Activated CD4-positive, alpha-beta memory T cell treated with anti-CD3 and anti-CD28 coated beads for 36 hours (primary cell): ENCODE measurements around the gene ATP6AP2. TPM values are rescaled to one million over a fixed set of nuclear protein-coding genes. Genes with fewer than 3 reads are reported as not detected.
"Not testable (repeated sequence)": the region's sequence is repeated elsewhere in the genome, so short reads cannot be mapped to it uniquely, and the experiment has no call there.

Experiments
- CTCF ChIA-PET: fragments of 350-600 bp; sonication (Branson Sonifier 250); formaldehyde crosslinking; loops from one replicate; lab custom pipeline; 2021; ENCODE audit warnings: antibody characterized with exemption, inconsistent platforms; lab: Charles Lee
- POLR2A ChIA-PET: fragments of 350-600 bp; sonication (Branson Sonifier 250); formaldehyde crosslinking; loops from one replicate; lab custom pipeline; 2021; ENCODE audit warnings: antibody characterized with exemption; lab: Charles Lee
- DNase-seq: peaks from one replicate; pipeline ENCODE4 v3.0.0-alpha.2; 2020
- H3K27ac Mint-ChIP-seq: one replicate; pipeline ENCODE4 v1.8.0; 2021; ENCODE audit warnings: mixed read lengths
- H3K27me3 Mint-ChIP-seq: one replicate; pipeline ENCODE4 v1.8.0; 2021; ENCODE audit warnings: mixed read lengths
- H3K36me3 Mint-ChIP-seq: one replicate; pipeline ENCODE4 v1.8.0; 2021; ENCODE audit warnings: mixed read lengths
- H3K4me1 Mint-ChIP-seq: one replicate; pipeline ENCODE4 v1.8.0; 2021; ENCODE audit warnings: low read depth, mixed read lengths
- H3K4me3 Mint-ChIP-seq: one replicate; pipeline ENCODE4 v1.8.0; 2021; ENCODE audit warnings: mild to moderate bottlenecking, mixed read lengths
- H3K9me3 Mint-ChIP-seq: one replicate; pipeline ENCODE4 v1.8.0; 2021; ENCODE audit warnings: mixed read lengths
- intact Hi-C: fragments of 100-400 bp; cut with micrococcal nuclease; formaldehyde crosslinking; loops from one replicate; pipeline ENCODE4 v1.15.1; 2023
- total RNA-seq, 2 experiments: library from RNA; stranded (reverse); gene quantifications; one replicate each; pipeline ENCODE4 v1.2.3, GENCODE V29; 2021

Gene ATP6AP2
- total RNA-seq, 2 experiments from 2014 or later: 62.5 to 65.5 TPM

- Mint-ChIP-seq H3K4me3 (no peak overlapping the region), H3K27me3 (no peaks in the 10 kb centered on the region), H3K27ac (no peak overlapping the region), H3K4me1 (no peaks in the 10 kb centered on the region), H3K9me3 (no peaks in the 10 kb centered on the region), H3K36me3 (no peaks in the 10 kb centered on the region)
- DNase-seq: no peak
- intact Hi-C loops: no loop called here
- ChIA-PET CTCF (interaction anchor here (0.9 kb wide), 1 partner anchor 24 kb away, joined by 3 read pairs; no protein-coding TSS in a partner anchor), POLR2A (no interaction called here)
These were observed 30.7 kb upstream of the ATP6AP2 start for GRCh38 chrX:40550066-40550465.

- CTCF ChIA-PET: interaction anchor here (1.1 kb wide), 1 partner anchor 14 kb away, joined by 3 read pairs; no protein-coding TSS in a partner anchor
- H3K36me3 Mint-ChIP-seq: no peaks in the 10 kb centered on the region
- intact Hi-C loops: no loop called here
- H3K4me1 Mint-ChIP-seq: no peaks in the 10 kb centered on the region
- no peak overlapping the region for H3K27ac Mint-ChIP-seq
- H3K9me3 Mint-ChIP-seq: no peaks in the 10 kb centered on the region
- H3K4me3 Mint-ChIP-seq: no peak overlapping the region
- DNase-seq: no peak
- POLR2A ChIA-PET: no interaction called here
- no peaks in the 10 kb centered on the region for H3K27me3 Mint-ChIP-seq
These were observed 28.0 kb upstream of the ATP6AP2 start for GRCh38 chrX:40552768-40553167.

- no peaks in the 10 kb centered on the region for H3K27me3 Mint-ChIP-seq
- no peak for DNase-seq
- no peaks in the 10 kb centered on the region for H3K4me1 Mint-ChIP-seq
- no peaks in the 10 kb centered on the region for H3K36me3 Mint-ChIP-seq
- H3K27ac Mint-ChIP-seq: no peak overlapping the region
- intact Hi-C loops: no loop called here
- no peak overlapping the region for H3K4me3 Mint-ChIP-seq
- H3K9me3 Mint-ChIP-seq: no peaks in the 10 kb centered on the region
- POLR2A ChIA-PET: no interaction called here
- CTCF ChIA-PET: no interaction called here
These were observed 22.2 kb upstream of the ATP6AP2 start for GRCh38 chrX:40558590-40558989.

GRCh38 chrX:40563784-40564183 is 17.0 kb upstream of the ATP6AP2 start:
- intact Hi-C loops: no loop called here
- Mint-ChIP-seq H3K27ac (no peak overlapping the region), H3K4me1 (no peaks in the 10 kb centered on the region), H3K4me3 (no peak overlapping the region), H3K36me3 (no peaks in the 10 kb centered on the region), H3K9me3 (no peaks in the 10 kb centered on the region), H3K27me3 (no peaks in the 10 kb centered on the region)
- ChIA-PET POLR2A (no interaction called here), CTCF (interaction anchor here (1.1 kb wide), 1 partner anchor 10 kb away, joined by 3 read pairs; no protein-coding TSS in a partner anchor)
- DNase-seq: no peak

GRCh38 chrX:40564447-40564846 is 16.3 kb upstream of the ATP6AP2 start:
- no peaks in the 10 kb centered on the region for H3K27me3 Mint-ChIP-seq
- intact Hi-C loops: no loop called here
- ChIA-PET CTCF (interaction anchor here (1.1 kb wide), 1 partner anchor 10 kb away, joined by 3 read pairs; no protein-coding TSS in a partner anchor), POLR2A (no interaction called here)
- H3K4me3 Mint-ChIP-seq: no peak overlapping the region
- no peak for DNase-seq
- H3K36me3 Mint-ChIP-seq: no peaks in the 10 kb centered on the region
- H3K27ac Mint-ChIP-seq: no peak overlapping the region
- no peaks in the 10 kb centered on the region for H3K9me3 Mint-ChIP-seq
- no peaks in the 10 kb centered on the region for H3K4me1 Mint-ChIP-seq

GRCh38 chrX:40570346-40571093 is 10.2 kb upstream of the ATP6AP2 start:
- peak; percentile 20 for DNase-seq
- peaks cover 16% of the 10 kb centered on the region for H3K4me1 Mint-ChIP-seq
- no peaks in the 10 kb centered on the region for H3K27me3 Mint-ChIP-seq
- no peaks in the 10 kb centered on the region for H3K36me3 Mint-ChIP-seq
- ChIA-PET POLR2A (no interaction called here), CTCF (interaction anchor here (1.7 kb wide), 1 partner anchor 27 kb away, joined by 6 read pairs; no protein-coding TSS in a partner anchor)
- peak overlapping the region; percentile 88 for H3K27ac Mint-ChIP-seq
- no peaks in the 10 kb centered on the region for H3K9me3 Mint-ChIP-seq
- intact Hi-C loops: no loop called here
- peak overlapping the region; percentile 66 for H3K4me3 Mint-ChIP-seq

GRCh38 chrX:40571164-40571563 is 9.6 kb upstream of the ATP6AP2 start:
- intact Hi-C loops: not testable (repeated sequence)

GRCh38 chrX:40571600-40571999 is 9.2 kb upstream of the ATP6AP2 start:
- Mint-ChIP-seq H3K4me3 (no peak overlapping the region), H3K9me3 (no peaks in the 10 kb centered on the region), H3K4me1 (peaks cover 16% of the 10 kb centered on the region), H3K36me3 (no peaks in the 10 kb centered on the region), H3K27me3 (no peaks in the 10 kb centered on the region), H3K27ac (peak overlapping the region; percentile 88)
- intact Hi-C loops: no loop called here
- DNase-seq: no peak
- ChIA-PET POLR2A (no interaction called here), CTCF (no interaction called here)

More at GRCh38 chrX:40571164-40571563, 9.6 kb upstream of the ATP6AP2 start:
- CTCF ChIA-PET: interaction anchor here (1.7 kb wide), 1 partner anchor 27 kb away, joined by 6 read pairs; no protein-coding TSS in a partner anchor
- Mint-ChIP-seq H3K4me1 (peaks cover 16% of the 10 kb centered on the region), H3K27ac (peak overlapping the region; percentile 88), H3K4me3 (peak overlapping the region; percentile 66)
- H3K36me3 Mint-ChIP-seq, H3K27me3 Mint-ChIP-seq, H3K9me3 Mint-ChIP-seq, POLR2A ChIA-PET: not testable (repeated sequence)
- DNase-seq: peak; percentile 71

GRCh38 chrX:40573763-40574162 is 7.0 kb upstream of the ATP6AP2 start:
- H3K27ac Mint-ChIP-seq: no peak overlapping the region
- peak; percentile 59 for DNase-seq
- CTCF ChIA-PET: interaction anchor here (0.5 to 3.0 kb wide), 9 partner anchors 10 to 220 kb away, joined by 3 to 10 read pairs (median 3); no protein-coding TSS in a partner anchor
- POLR2A ChIA-PET: no interaction called here
- no peaks in the 10 kb centered on the region for H3K27me3 Mint-ChIP-seq
- intact Hi-C loops: loop anchor here (1.0 kb wide), 1 partner anchor 221 kb away; no protein-coding TSS in a partner anchor
- no peaks in the 10 kb centered on the region for H3K9me3 Mint-ChIP-seq
- peaks cover 16% of the 10 kb centered on the region for H3K4me1 Mint-ChIP-seq
- no peak overlapping the region for H3K4me3 Mint-ChIP-seq
- no peaks in the 10 kb centered on the region for H3K36me3 Mint-ChIP-seq

GRCh38 chrX:40575411-40575810 is 5.4 kb upstream of the ATP6AP2 start:
- H3K27ac Mint-ChIP-seq, DNase-seq, H3K4me3 Mint-ChIP-seq, intact Hi-C loops, POLR2A ChIA-PET, H3K36me3 Mint-ChIP-seq, H3K27me3 Mint-ChIP-seq, H3K9me3 Mint-ChIP-seq: not testable (repeated sequence)
- CTCF ChIA-PET: interaction anchor here (1.3 to 3.0 kb wide), 2 partner anchors 31 to 76 kb away, joined by 5 to 10 read pairs; no protein-coding TSS in a partner anchor
- H3K4me1 Mint-ChIP-seq: peaks cover 13% of the 10 kb centered on the region

GRCh38 chrX:40576291-40576690 is 4.5 kb upstream of the ATP6AP2 start:
- intact Hi-C loops: no loop called here
- Mint-ChIP-seq H3K36me3 (no peaks in the 10 kb centered on the region), H3K4me1 (peaks cover 5% of the 10 kb centered on the region), H3K9me3 (no peaks in the 10 kb centered on the region), H3K27me3 (no peaks in the 10 kb centered on the region), H3K27ac (no peak overlapping the region), H3K4me3 (no peak overlapping the region)
- ChIA-PET CTCF (interaction anchor here (3.0 kb wide), 1 partner anchor 32 kb away, joined by 10 read pairs; no protein-coding TSS in a partner anchor), POLR2A (no interaction called here)
- DNase-seq: no peak

GRCh38 chrX:40578039-40578695 is 2.6 kb upstream of the ATP6AP2 start:
- CTCF ChIA-PET: interaction anchor here (2.0 kb wide), 1 partner anchor 34 kb away, joined by 4 read pairs; no protein-coding TSS in a partner anchor
- POLR2A ChIA-PET: no interaction called here
- DNase-seq: no peak
- Mint-ChIP-seq H3K4me3 (no peak overlapping the region), H3K9me3 (no peaks in the 10 kb centered on the region), H3K36me3 (no peaks in the 10 kb centered on the region), H3K27me3 (no peaks in the 10 kb centered on the region), H3K27ac (no peak overlapping the region), H3K4me1 (peaks cover 16% of the 10 kb centered on the region)
- intact Hi-C loops: no loop called here
